Naive thymus-derived CD8-positive, alpha-beta T cell (primary cell): ENCODE data around the gene ASMT. TPM values are rescaled to one million over a fixed set of nuclear protein-coding genes. Genes with fewer than 3 reads are reported as not detected.
"Not testable (repeated sequence)": the region's sequence is repeated elsewhere in the genome, so short reads cannot be mapped to it uniquely, and the experiment has no call there.

Experiments used
- ATAC-seq, 2 donors: fragments of 150-1000 bp; cut with Tn5 transposase in 1 of 2; sonication (Bioruptor Pico), chemical (Tn5 transposase) in 1 of 2; 1 replicate in 1 of 2; 2 replicates in 1 of 2; pipeline ENCODE4 v1.10.0; 2021; ENCODE audit warnings: mild to moderate bottlenecking in 2 of 2, moderate library complexity in 2 of 2
- POLR2A ChIA-PET: fragments of 350-600 bp; sonication (Branson Sonifier 250); formaldehyde crosslinking; loops from one replicate; lab custom pipeline; 2021; ENCODE audit warnings: antibody characterized with exemption; lab: Charles Lee
- DNase-seq, 10 donors: peaks; one replicate each; pipeline versions ENCODE4 v3.0.0 to v3.0.0-alpha.2; 2020 to 2022
- H3K27ac Mint-ChIP-seq, 10 donors: one replicate each; pipeline ENCODE4 v1.8.0; 2020 to 2022; ENCODE audit warnings: mild to moderate bottlenecking in 10 of 10, mixed read lengths in 10 of 10, moderate library complexity in 4 of 10, inconsistent platforms in 1 of 10
- H3K27me3 Mint-ChIP-seq, 5 donors: one replicate each; pipeline ENCODE4 v1.8.0; 2021 to 2022; ENCODE audit warnings: mixed read lengths in 5 of 5
- H3K36me3 Mint-ChIP-seq, 3 donors: one replicate each; pipeline ENCODE4 v1.8.0; 2020 to 2022; ENCODE audit warnings: mixed read lengths in 3 of 3, mild to moderate bottlenecking in 2 of 3, inconsistent platforms in 1 of 3
- H3K4me1 Mint-ChIP-seq, 4 donors: one replicate each; pipeline ENCODE4 v1.8.0; 2021 to 2022; ENCODE audit warnings: mixed read lengths in 4 of 4
- H3K4me3 Mint-ChIP-seq, 10 donors: one replicate each; pipeline ENCODE4 v1.8.0; 2020 to 2022; ENCODE audit warnings: mild to moderate bottlenecking in 10 of 10, mixed read lengths in 10 of 10, moderate library complexity in 6 of 10, inconsistent platforms in 1 of 10
- H3K9me3 Mint-ChIP-seq, 9 donors: one replicate each; pipeline ENCODE4 v1.8.0; 2020 to 2022; ENCODE audit warnings: mixed read lengths in 9 of 9, mild to moderate bottlenecking in 3 of 9, inconsistent platforms in 1 of 9, moderate library complexity in 1 of 9
- polyA plus RNA-seq, 3 donors: library from polyadenylated mRNA; unstranded; fragments of 300-500 nt; fragmentation: Illumina TruSeq; gene quantifications; one replicate each; pipeline ENCODE4 v1.2.3, GENCODE V29; 2021
- total RNA-seq, 8 experiments: library from RNA in 2 of 8; stranded (reverse) in 2 of 8; gene quantifications; one replicate each; pipeline ENCODE4 v1.2.3 and lab custom pipeline; 2021 to 2026

The ASMT gene
- total and polyA plus RNA-seq, 5 experiments from 2014 or later: not detected

GRCh38 chrX:1623691-1624090, 8.8 kb downstream of the ASMT start:
- Mint-ChIP-seq H3K36me3 (no peaks in the 10 kb centered on the region), H3K4me3 (no peak overlapping the region), H3K27ac (peak overlapping the region in 3 of 10 donors; percentile 54 to 82 (median 60)), H3K27me3 (no peaks in the 10 kb centered on the region), H3K4me1 (peaks cover 0 to 24% (median 10%) of the 10 kb centered on the region in 4 donors), H3K9me3 (no peaks in the 10 kb centered on the region)
- ATAC-seq (no peak), DNase-seq (no peak)
- POLR2A ChIA-PET: no interaction called here

- ATAC-seq, H3K27me3 Mint-ChIP-seq, H3K4me3 Mint-ChIP-seq, H3K36me3 Mint-ChIP-seq, H3K9me3 Mint-ChIP-seq, DNase-seq, POLR2A ChIA-PET: not testable (repeated sequence)
- Mint-ChIP-seq H3K4me1 (peaks cover 0 to 22% (median 10%) of the 10 kb centered on the region in 4 donors), H3K27ac (peak overlapping the region in 3 of 10 donors; percentile 54 to 82 (median 60))
Measured at GRCh38 chrX:1624158-1624860, 9.4 kb downstream of the ASMT start.

GRCh38 chrX:1624861-1625215, 10.0 kb downstream of the ASMT start:
- H3K36me3 Mint-ChIP-seq, POLR2A ChIA-PET, H3K27me3 Mint-ChIP-seq, ATAC-seq, H3K4me3 Mint-ChIP-seq, H3K9me3 Mint-ChIP-seq, DNase-seq: not testable (repeated sequence)
- H3K4me1 Mint-ChIP-seq: peaks cover 0 to 22% (median 12%) of the 10 kb centered on the region in 4 donors
- H3K27ac Mint-ChIP-seq: peak overlapping the region in 1 of 10 donors; percentile 37

- POLR2A ChIA-PET: no interaction called here
- H3K4me1 Mint-ChIP-seq: peaks cover 0 to 9% (median 0%) of the 10 kb centered on the region in 4 donors
- H3K27me3 Mint-ChIP-seq: no peaks in the 10 kb centered on the region
- no peak for DNase-seq
- H3K9me3 Mint-ChIP-seq: no peaks in the 10 kb centered on the region
- H3K4me3 Mint-ChIP-seq: no peak overlapping the region
- no peak for ATAC-seq
- no peaks in the 10 kb centered on the region for H3K36me3 Mint-ChIP-seq
- peak overlapping the region in 3 of 10 donors; percentile 42 to 80 (median 54) for H3K27ac Mint-ChIP-seq
Measured at GRCh38 chrX:1629244-1629643, 14.4 kb downstream of the ASMT start.

GRCh38 chrX:1646009-1646408, 31.1 kb downstream of the ASMT start:
- H3K27ac Mint-ChIP-seq: peak overlapping the region in 1 of 10 donors; percentile 67
- no peak for DNase-seq
- H3K36me3 Mint-ChIP-seq: no peaks in the 10 kb centered on the region
- no peak for ATAC-seq
- no peak overlapping the region for H3K4me3 Mint-ChIP-seq
- peaks cover 0 to 14% (median 5%) of the 10 kb centered on the region in 9 donors for H3K9me3 Mint-ChIP-seq
- H3K4me1 Mint-ChIP-seq: peaks cover 3 to 6% (median 4%) of the 10 kb centered on the region in 4 donors
- POLR2A ChIA-PET: no interaction called here
- peaks cover 0 to 2% (median 0%) of the 10 kb centered on the region in 5 donors for H3K27me3 Mint-ChIP-seq

- no peak overlapping the region for H3K4me3 Mint-ChIP-seq
- POLR2A ChIA-PET: no interaction called here
- DNase-seq (no peak), ATAC-seq (no peak)
- H3K27ac Mint-ChIP-seq: no peak overlapping the region
- H3K9me3 Mint-ChIP-seq: peaks cover 0 to 14% (median 5%) of the 10 kb centered on the region in 9 donors
- H3K27me3 Mint-ChIP-seq: peaks cover 0 to 2% (median 0%) of the 10 kb centered on the region in 5 donors
- no peaks in the 10 kb centered on the region for H3K36me3 Mint-ChIP-seq
- H3K4me1 Mint-ChIP-seq: peaks cover 6 to 12% (median 7%) of the 10 kb centered on the region in 4 donors
Measured at GRCh38 chrX:1649621-1650020, 34.8 kb downstream of the ASMT start.

GRCh38 chrX:1652011-1652811, 37.4 kb downstream of the ASMT start:
- H3K27me3 Mint-ChIP-seq, H3K36me3 Mint-ChIP-seq, H3K9me3 Mint-ChIP-seq, H3K4me3 Mint-ChIP-seq, POLR2A ChIA-PET: not testable (repeated sequence)
- H3K27ac Mint-ChIP-seq: peak overlapping the region in 3 of 10 donors; percentile 17 to 64 (median 24)
- H3K4me1 Mint-ChIP-seq: peaks cover 7 to 14% (median 13%) of the 10 kb centered on the region in 4 donors
- peak in 9 of 10 donors; percentile 6 to 69 (median 40) for DNase-seq
- ATAC-seq: peak; percentile 34 to 58

GRCh38 chrX:1656379-1656778, 41.5 kb downstream of the ASMT start:
- Mint-ChIP-seq H3K27me3 (no peaks in the 10 kb centered on the region), H3K4me1 (peaks cover 25 to 40% (median 35%) of the 10 kb centered on the region in 4 donors), H3K27ac (peak overlapping the region in 4 of 10 donors; percentile 45 to 98 (median 88)), H3K9me3 (no peaks in the 10 kb centered on the region), H3K4me3 (peak overlapping the region in 1 of 10 donors; percentile 84), H3K36me3 (no peaks in the 10 kb centered on the region)
- POLR2A ChIA-PET: no interaction called here
- DNase-seq (no peak), ATAC-seq (no peak)

- H3K9me3 Mint-ChIP-seq: no peaks in the 10 kb centered on the region
- H3K27ac Mint-ChIP-seq: peak overlapping the region; percentile 80 to 99 (median 96)
- H3K4me3 Mint-ChIP-seq: peak overlapping the region; percentile 81 to 95 (median 92)
- DNase-seq (peak in 9 of 10 donors; percentile 18 to 77 (median 48)), ATAC-seq (peak; percentile 29 to 31)
- no peaks in the 10 kb centered on the region for H3K27me3 Mint-ChIP-seq
- no peaks in the 10 kb centered on the region for H3K36me3 Mint-ChIP-seq
- peaks cover 23 to 44% (median 32%) of the 10 kb centered on the region in 4 donors for H3K4me1 Mint-ChIP-seq
- POLR2A ChIA-PET: no interaction called here
Measured at GRCh38 chrX:1657367-1658070, 42.7 kb downstream of the ASMT start.

GRCh38 chrX:1658071-1658491, 43.2 kb downstream of the ASMT start:
- peak in 1 of 10 donors; percentile 22 for DNase-seq
- Mint-ChIP-seq H3K27ac (peak overlapping the region; percentile 80 to 99 (median 96)), H3K27me3 (no peaks in the 10 kb centered on the region), H3K36me3 (no peaks in the 10 kb centered on the region), H3K4me3 (peak overlapping the region; percentile 81 to 95 (median 92)), H3K4me1 (peaks cover 23 to 48% (median 34%) of the 10 kb centered on the region in 4 donors), H3K9me3 (no peaks in the 10 kb centered on the region)
- ATAC-seq: no peak
- POLR2A ChIA-PET: no interaction called here

GRCh38 chrX:1659664-1660461, 45.0 kb downstream of the ASMT start:
- POLR2A ChIA-PET: no interaction called here
- Mint-ChIP-seq H3K36me3 (peaks cover 0 to 14% (median 2%) of the 10 kb centered on the region in 3 donors), H3K4me3 (peak overlapping the region in 7 of 10 donors; percentile 84 to 95 (median 92)), H3K9me3 (no peaks in the 10 kb centered on the region), H3K27me3 (no peaks in the 10 kb centered on the region), H3K27ac (peak overlapping the region in 9 of 10 donors; percentile 14 to 99 (median 63)), H3K4me1 (peaks cover 28 to 64% (median 41%) of the 10 kb centered on the region in 4 donors)
- DNase-seq (no peak), ATAC-seq (no peak)
